Measurements from ENCODE around the gene NFIA. TPM values are rescaled to one million over a fixed set of nuclear protein-coding genes. Genes with fewer than 3 reads are reported as not detected.

The NFIA gene
- total and polyA plus RNA-seq, 5 donors, result 15.9 to 127 (median 108) TPM

DNA sequence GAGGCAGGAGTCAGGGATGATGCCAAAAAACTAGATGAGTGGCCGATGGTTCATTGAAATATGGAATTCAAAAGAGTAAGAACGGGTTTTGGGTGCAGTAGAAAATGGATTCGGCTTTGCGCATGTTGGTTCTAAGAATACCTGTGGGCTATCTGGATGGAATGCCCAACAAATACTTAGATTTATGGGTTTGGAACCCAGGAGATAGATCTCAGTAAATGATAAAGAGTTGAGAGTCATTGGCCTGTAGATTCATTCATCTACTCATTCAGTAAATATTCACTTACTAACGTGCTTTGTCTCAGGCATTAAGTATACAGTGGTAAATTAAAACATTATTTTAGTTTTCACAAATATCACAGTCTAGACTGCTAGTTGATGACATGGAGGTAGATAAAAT is 247.7 kb downstream of the NFIA start:
- DNase-seq (no peak), ATAC-seq (no peak)
- Histone ChIP-seq H3K9me3 (ENCODE audit: control insufficient read depth, low read length) (no peaks in the 10 kb centered on the region), H3K4me3 (ENCODE audit: low read length) (no peak overlapping the region), H3K27ac (ENCODE audit: low read length) (no peak overlapping the region), H3K4me1 (ENCODE audit: control insufficient read depth, insufficient read depth, low read length) (peaks cover 10% of the 10 kb centered on the region), H3K27me3 (ENCODE audit: control insufficient read depth, insufficient read depth) (no peaks in the 10 kb centered on the region)
- intact Hi-C loops (cut with DNase I), result loop anchor here in 3 of 4 donors (10.0 kb wide), 3 partner anchors 45 to 275 kb away; partner anchors contain the start of gene NFIA (in 2 of the 3)
- 91% methylated on average over 5 of the region's 5 CpGs for WGBS

DNA sequence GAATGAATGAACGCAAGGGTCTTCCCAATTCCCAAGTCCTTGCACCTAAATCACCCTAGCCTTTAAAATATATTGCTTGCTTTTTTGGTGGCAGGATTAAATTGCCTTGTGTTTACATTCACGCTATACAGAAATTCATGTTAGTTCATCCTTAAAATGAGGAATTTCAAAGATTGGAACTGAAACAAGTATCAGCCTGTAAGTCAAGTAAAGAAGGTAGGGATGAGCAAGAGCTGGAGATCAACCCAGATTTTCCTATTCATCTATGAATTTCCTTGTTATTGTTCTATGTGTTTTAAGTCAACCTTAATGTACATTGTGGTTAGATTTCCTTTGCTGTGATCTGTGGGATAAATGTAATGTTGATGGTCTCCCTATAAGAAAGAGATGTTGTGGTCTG is 248.2 kb downstream of the NFIA start:
- Histone ChIP-seq H3K4me1 (ENCODE audit: control insufficient read depth, insufficient read depth, low read length) (peaks cover 14% of the 10 kb centered on the region), H3K4me3 (ENCODE audit: low read length) (no peak overlapping the region), H3K27me3 (ENCODE audit: control insufficient read depth, insufficient read depth) (no peaks in the 10 kb centered on the region), H3K27ac (ENCODE audit: low read length) (no peak overlapping the region), H3K9me3 (ENCODE audit: control insufficient read depth, low read length) (no peaks in the 10 kb centered on the region)
- intact Hi-C loops (cut with DNase I), result loop anchor here in 3 of 4 donors (10.0 kb wide), 3 partner anchors 46 to 276 kb away; partner anchors contain the start of gene NFIA (in 2 of the 3)
- 98% methylated on average over 2 of the region's 2 CpGs for WGBS
- ATAC-seq (no peak), DNase-seq (no peak)

DNA sequence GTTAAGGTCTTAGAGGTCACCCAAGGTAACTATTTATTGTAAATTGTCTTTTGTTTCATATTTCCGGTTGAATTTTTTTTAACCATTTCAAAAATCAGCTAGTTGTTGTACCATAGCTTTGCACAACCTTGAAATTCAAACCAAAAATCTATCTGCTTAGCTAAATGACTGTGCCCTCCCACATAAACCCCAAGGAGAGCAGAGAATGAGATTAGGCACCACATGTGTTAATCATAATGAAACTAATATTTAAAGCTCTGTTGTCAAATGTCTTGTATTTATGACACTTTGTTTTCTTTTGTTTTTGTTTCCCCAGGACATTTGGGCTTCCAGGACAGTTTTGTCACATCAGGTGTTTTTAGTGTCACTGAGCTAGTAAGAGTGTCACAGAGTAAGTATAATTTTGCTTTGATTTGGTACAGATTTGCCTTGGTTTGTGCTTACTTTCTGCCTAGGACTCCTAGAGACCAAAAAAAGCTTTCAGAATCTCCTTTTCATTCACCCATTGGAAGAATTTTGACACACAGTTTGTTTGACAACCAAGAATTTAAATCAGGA is 249.9 kb downstream of the NFIA start:
- no peaks in the 10 kb centered on the region for H3K9me3 ChIP-seq (ENCODE audit: control insufficient read depth, low read length)
- no peak overlapping the region for H3K27ac ChIP-seq (ENCODE audit: low read length)
- H3K27me3 ChIP-seq (ENCODE audit: control insufficient read depth, insufficient read depth), result no peaks in the 10 kb centered on the region
- no peak overlapping the region for H3K4me3 ChIP-seq (ENCODE audit: low read length)
- WGBS, result 56% methylated on average over 1 of the region's 1 CpG
- H3K4me1 ChIP-seq (ENCODE audit: control insufficient read depth, insufficient read depth, low read length), result peaks cover 14% of the 10 kb centered on the region
- intact Hi-C loops (cut with DNase I), result loop anchor here in 3 of 4 donors (10.0 kb wide), 3 partner anchors 47 to 277 kb away; partner anchors contain the start of gene NFIA (in 2 of the 3)
- ATAC-seq (no peak), DNase-seq (no peak)

DNA sequence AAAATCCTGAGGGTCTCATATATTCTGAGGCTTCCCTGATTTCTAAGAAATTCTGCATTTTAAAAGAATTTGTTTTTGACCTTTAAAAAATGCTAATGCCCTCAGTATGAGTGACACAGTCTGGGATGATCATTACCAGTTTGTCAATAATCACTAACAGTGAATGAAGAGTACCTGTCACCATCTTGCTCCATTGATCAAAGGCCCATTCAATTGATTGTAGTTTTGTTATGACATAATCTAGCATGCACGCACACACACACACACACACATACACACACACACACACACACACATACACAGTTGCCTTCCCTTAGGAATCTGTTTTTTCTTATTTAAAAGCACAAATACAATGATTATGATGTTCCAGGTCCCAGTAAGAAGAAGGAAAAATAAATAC is 250.4 kb downstream of the NFIA start:
- Histone ChIP-seq H3K27ac (ENCODE audit: low read length) (no peak overlapping the region), H3K4me3 (ENCODE audit: low read length) (no peak overlapping the region), H3K9me3 (ENCODE audit: control insufficient read depth, low read length) (no peaks in the 10 kb centered on the region), H3K4me1 (ENCODE audit: control insufficient read depth, insufficient read depth, low read length) (peaks cover 17% of the 10 kb centered on the region), H3K27me3 (ENCODE audit: control insufficient read depth, insufficient read depth) (no peaks in the 10 kb centered on the region)
- no peak for ATAC-seq
- intact Hi-C loops (cut with DNase I), result loop anchor here in 3 of 4 donors (10.0 kb wide), 3 partner anchors 48 to 278 kb away; partner anchors contain the start of gene NFIA (in 2 of the 3)
- DNase-seq, result no peak
- WGBS, result 94% methylated on average over 1 of the region's 1 CpG

DNA sequence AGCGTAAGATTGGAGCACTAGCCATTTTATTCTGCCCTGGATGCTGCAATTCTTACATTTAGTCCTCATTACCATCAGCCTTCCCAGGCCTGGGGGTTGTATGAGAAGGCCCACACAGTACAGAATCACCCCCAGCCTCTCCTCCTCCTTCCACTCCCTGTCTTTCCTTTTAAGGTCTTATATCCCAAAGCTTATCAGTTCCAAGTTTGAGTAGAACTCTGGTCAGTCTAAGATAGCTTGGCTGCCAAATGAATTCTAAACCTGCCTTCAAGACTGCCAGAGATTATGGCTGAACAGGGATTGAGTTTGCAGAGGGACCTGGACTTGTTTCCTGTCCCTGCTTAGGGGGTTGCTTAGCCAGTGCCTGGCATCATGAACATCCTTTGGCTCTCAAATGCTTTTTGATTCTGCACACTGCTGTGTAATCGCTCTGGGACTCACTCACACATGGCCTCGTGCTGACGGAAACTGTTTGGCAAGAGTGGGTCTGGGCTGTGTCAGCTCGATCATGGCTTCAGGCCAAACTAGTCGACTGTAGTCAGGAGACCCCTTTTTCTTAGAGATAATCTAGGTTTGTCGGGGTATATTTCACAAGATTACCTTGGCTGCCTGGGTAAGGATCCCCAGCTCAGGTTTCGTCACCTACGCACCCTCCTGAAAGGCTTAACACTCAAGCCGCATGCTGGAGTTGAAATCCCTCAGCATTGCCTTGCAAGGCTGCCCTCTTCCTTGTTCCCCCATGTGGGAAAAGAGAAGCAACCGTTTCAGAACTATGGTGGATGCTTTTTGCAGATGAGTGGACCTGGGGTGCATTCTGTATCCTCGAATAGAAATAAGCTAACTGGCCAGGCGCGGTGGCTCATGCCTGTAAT is 252.6 kb downstream of the NFIA start:
- H3K4me1 ChIP-seq (ENCODE audit: control insufficient read depth, insufficient read depth, low read length), result peaks cover 22% of the 10 kb centered on the region
- H3K9me3 ChIP-seq (ENCODE audit: control insufficient read depth, low read length), result no peaks in the 10 kb centered on the region

DNA sequence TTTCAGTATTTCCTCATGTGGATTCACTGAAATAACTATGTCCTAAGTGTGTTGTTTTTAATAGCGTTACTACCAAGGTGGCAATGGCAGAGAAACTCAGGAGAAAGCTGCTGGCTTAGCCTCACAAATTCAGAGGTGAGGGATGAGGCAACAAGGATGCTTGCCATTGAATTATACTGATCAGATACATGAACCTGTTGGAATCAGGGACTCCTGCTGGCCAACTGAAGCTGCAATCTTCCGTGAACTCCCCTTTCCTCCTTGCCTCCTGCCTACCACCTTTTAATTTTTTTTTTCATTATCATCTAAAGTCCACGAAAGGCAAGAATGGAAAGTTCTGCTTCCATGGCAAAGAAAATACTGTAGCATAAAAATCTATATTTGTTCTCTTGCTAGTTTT is 254.7 kb downstream of the NFIA start:
- DNase-seq (no peak), ATAC-seq (no peak)
- Histone ChIP-seq H3K4me3 (ENCODE audit: low read length) (no peak overlapping the region), H3K9me3 (ENCODE audit: control insufficient read depth, low read length) (no peaks in the 10 kb centered on the region), H3K27me3 (ENCODE audit: control insufficient read depth, insufficient read depth) (no peaks in the 10 kb centered on the region), H3K27ac (ENCODE audit: low read length) (peak overlapping the region; percentile 99), H3K4me1 (ENCODE audit: control insufficient read depth, insufficient read depth, low read length) (peaks cover 22% of the 10 kb centered on the region)
- intact Hi-C loops (cut with DNase I), result loop anchor here in 3 of 4 donors (5.0 to 10.0 kb wide), 5 partner anchors 52 to 285 kb away; partner anchors contain the start of gene NFIA (in 2 of the 3)
- 42% methylated on average over 3 of the region's 3 CpGs for WGBS

More for the DNA sequence above, 252.6 kb downstream of the NFIA start:
- peak; percentile 82 to 86 (median 86) for DNase-seq
- ATAC-seq, result peak; percentile 87 to 88
- Histone ChIP-seq H3K27me3 (ENCODE audit: control insufficient read depth, insufficient read depth) (no peaks in the 10 kb centered on the region), H3K4me3 (ENCODE audit: low read length) (no peak overlapping the region), H3K27ac (ENCODE audit: low read length) (peak overlapping the region; percentile 78)
- intact Hi-C loops (cut with DNase I), result loop anchor here in 3 of 4 donors (5.0 to 10.0 kb wide), 5 partner anchors 50 to 283 kb away; partner anchors contain the start of gene NFIA (in 2 of the 3)
- WGBS, result 48% methylated on average over 14 of the region's 14 CpGs

DNA sequence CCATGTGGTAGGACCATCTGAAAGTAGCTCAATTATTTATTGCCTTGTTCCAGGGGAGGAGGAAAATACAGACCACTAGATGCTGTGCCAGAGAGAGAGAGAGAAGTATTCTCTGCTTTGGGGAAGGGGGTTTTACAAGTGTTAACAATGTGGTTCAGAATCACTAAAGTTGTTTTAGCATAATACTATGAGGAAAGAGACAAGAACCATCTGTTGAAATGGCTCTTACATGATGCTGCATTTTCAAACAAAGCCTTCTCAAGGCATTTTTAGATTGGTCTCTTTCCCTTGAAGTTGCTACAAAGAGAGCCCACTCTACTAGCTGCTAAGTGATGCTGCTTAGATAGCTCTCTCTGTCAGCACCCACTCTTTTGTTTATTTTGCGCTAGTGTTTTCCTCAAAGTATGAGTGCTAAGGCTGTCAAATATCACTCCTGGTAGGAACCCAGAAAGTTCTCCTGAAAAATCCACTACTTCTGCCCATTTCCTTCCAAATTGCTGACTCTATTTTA is 255.1 kb downstream of the NFIA start:
- Histone ChIP-seq H3K27ac (ENCODE audit: low read length) (peak overlapping the region; percentile 99), H3K27me3 (ENCODE audit: control insufficient read depth, insufficient read depth) (no peaks in the 10 kb centered on the region), H3K9me3 (ENCODE audit: control insufficient read depth, low read length) (no peaks in the 10 kb centered on the region), H3K4me3 (ENCODE audit: low read length) (no peak overlapping the region), H3K4me1 (ENCODE audit: control insufficient read depth, insufficient read depth, low read length) (peaks cover 22% of the 10 kb centered on the region)
- intact Hi-C loops (cut with DNase I), result loop anchor here in 3 of 4 donors (5.0 to 10.0 kb wide), 5 partner anchors 53 to 285 kb away; partner anchors contain the start of gene NFIA (in 2 of the 3)
- 40% methylated on average over 1 of the region's 1 CpG for WGBS
- no peak for DNase-seq
- no peak for ATAC-seq

DNA sequence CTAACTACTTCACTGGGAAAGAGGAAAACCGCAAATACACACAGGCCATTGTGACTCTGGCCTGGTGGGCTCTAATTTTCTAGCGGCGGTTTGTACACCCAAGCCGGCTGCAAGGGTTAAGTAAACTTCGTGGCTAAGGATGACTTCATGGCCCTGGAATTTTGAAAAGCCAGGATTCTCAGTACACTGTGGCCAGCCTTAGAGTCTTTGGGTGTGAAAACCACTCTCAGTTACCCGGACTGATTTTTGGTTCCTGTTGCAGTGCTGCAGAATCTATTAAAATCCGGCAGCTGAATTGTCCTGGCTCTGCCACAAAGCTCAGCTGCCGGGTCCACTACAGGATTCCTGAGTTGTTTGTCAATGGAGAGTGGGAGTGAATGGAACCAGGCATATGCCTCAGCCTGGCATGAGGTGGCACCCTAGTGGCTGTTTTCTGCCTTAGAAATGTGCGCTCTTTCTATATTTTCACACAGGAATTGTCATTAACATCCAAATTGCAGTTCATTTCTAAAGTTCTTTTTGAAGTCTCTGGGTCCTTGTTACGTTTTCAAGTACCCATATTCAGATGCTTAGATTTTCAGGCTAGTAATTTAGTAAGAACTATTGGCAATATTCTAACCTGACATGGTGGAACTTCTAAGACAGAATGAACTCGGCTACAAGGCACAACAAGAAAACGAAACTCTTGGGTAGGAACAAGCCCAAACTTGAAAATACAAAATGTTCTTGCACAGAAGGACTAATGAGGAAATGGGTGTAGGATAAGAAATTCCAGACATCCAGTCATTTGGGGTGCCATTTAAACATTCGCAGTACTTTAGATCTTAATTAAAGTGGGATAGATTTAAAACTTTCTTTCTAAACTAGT is 255.9 kb downstream of the NFIA start:
- no peaks in the 10 kb centered on the region for H3K27me3 ChIP-seq (ENCODE audit: control insufficient read depth, insufficient read depth)
- H3K4me1 ChIP-seq (ENCODE audit: control insufficient read depth, insufficient read depth, low read length), result peaks cover 22% of the 10 kb centered on the region
- ATAC-seq (peak; percentile 90 to 91), DNase-seq (peak; percentile 69 to 87 (median 78))
- H3K27ac ChIP-seq (ENCODE audit: low read length), result peak overlapping the region; percentile 99
- peak overlapping the region; percentile 20 for H3K4me3 ChIP-seq (ENCODE audit: low read length)
- intact Hi-C loops (cut with DNase I), result loop anchor here in 3 of 4 donors (5.0 to 10.0 kb wide), 5 partner anchors 53 to 286 kb away; partner anchors contain the start of gene NFIA (in 2 of the 3)
- H3K9me3 ChIP-seq (ENCODE audit: control insufficient read depth, low read length), result no peaks in the 10 kb centered on the region
- 19% methylated on average over 13 of the region's 13 CpGs for WGBS

DNA sequence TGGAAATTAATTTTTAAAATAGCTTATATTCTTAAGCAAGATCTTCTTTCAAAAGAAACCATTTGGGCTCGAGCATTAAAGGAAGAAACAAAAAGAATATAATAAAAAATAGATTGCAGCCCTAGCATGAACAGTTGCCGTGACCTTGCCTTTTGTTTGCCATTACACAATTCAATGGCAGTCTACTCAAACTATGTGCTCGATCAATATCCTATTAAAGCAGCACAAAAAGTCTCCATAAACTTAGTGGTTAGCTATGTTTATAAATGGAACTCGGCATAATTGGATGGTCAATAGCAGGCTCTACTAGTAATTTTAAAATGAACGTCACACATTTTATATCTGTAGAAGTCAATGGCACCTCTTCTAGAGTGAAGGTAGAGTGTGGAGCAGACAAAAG is 256.5 kb downstream of the NFIA start:
- Histone ChIP-seq H3K4me3 (ENCODE audit: low read length) (peak overlapping the region; percentile 20), H3K4me1 (ENCODE audit: control insufficient read depth, insufficient read depth, low read length) (peaks cover 25% of the 10 kb centered on the region), H3K27me3 (ENCODE audit: control insufficient read depth, insufficient read depth) (no peaks in the 10 kb centered on the region), H3K9me3 (ENCODE audit: control insufficient read depth, low read length) (no peaks in the 10 kb centered on the region), H3K27ac (ENCODE audit: low read length) (peak overlapping the region; percentile 45)
- DNase-seq, result no peak
- ATAC-seq, result no peak
- WGBS, result 81% methylated on average over 5 of the region's 5 CpGs
- intact Hi-C loops (cut with DNase I), result loop anchor here in 3 of 4 donors (5.0 to 10.0 kb wide), 5 partner anchors 54 to 287 kb away; partner anchors contain the start of gene NFIA (in 2 of the 3)

DNA sequence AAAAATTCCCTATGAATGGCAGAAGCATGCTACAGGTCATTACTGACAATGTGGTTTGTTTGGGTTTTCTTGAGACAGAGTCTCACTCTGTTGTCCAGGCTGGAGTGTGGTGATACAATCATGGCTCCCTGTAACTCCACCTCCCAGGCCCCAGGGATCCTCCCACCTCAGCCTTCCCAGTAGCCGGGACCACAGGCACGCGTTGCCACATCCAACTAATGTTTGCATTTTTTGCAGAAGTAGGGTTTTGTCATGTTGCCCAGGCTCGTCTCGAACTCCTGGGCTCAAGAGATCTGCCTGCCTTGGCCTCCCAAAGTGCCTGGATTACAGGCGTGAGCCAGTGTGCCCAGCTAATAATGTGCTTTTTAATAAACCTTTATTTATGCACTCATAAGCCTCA is 259.1 kb downstream of the NFIA start:
- ATAC-seq (no peak), DNase-seq (peak in 2 of 3 donors; percentile 24 to 52)
- Histone ChIP-seq H3K9me3 (ENCODE audit: control insufficient read depth, low read length) (no peaks in the 10 kb centered on the region), H3K4me1 (ENCODE audit: control insufficient read depth, insufficient read depth, low read length) (peaks cover 20% of the 10 kb centered on the region), H3K27ac (ENCODE audit: low read length) (no peak overlapping the region), H3K27me3 (ENCODE audit: control insufficient read depth, insufficient read depth) (no peaks in the 10 kb centered on the region), H3K4me3 (ENCODE audit: low read length) (no peak overlapping the region)
- WGBS, result 88% methylated on average over 6 of the region's 6 CpGs
- intact Hi-C loops (cut with DNase I), result loop anchor here in 2 of 4 donors (5.0 to 10.0 kb wide), 3 partner anchors 106 to 289 kb away; no protein-coding TSS in a partner anchor

Measured in right cardiac atrium (tissue), 5 donors.